Fibroblast of pulmonary artery (primary cell): ENCODE results near the gene UBR7.
"Not testable (repeated sequence)": the region's sequence is repeated elsewhere in the genome, so short reads cannot be mapped to it uniquely, and the experiment has no call there.

Experiments
- DNase-seq: peaks from one replicate; pipeline ENCODE4 v3.0.0-alpha.2; 2010; ENCODE audit warnings: low read depth
- H3K4me3 ChIP-seq: replicated peaks from 2 replicates; pipeline ENCODE4 v1.5.1; 2011; ENCODE audit warnings: low read depth, mild to moderate bottlenecking, control low read depth, low read length, moderate library complexity
- CTCF ChIP-seq: IDR thresholded peaks from 2 replicates; pipeline ENCODE4 v1.5.1; 2011; ENCODE audit warnings: mild to moderate bottlenecking, control low read depth, low read length, inconsistent platforms; ENCODE audit errors: missing control alignments

Gene UBR7

GRCh38 chr14:93206793-93207467, at the start of gene UBR7, which contains the start of gene GON7:
Gene UBR7 (plus strand): TSS chr14:93207256. CDS start chr14:93207292, 36 bp downstream.
Gene GON7 (minus strand): TSS chr14:93207065. CDS start chr14:93207037, 28 bp downstream.
- peak; percentile 97 for DNase-seq
- TF ChIP-seq CTCF, result peak; percentile 17
- H3K4me3 ChIP-seq, result peak within 1 kb of the TSS; percentile 93

DNA sequence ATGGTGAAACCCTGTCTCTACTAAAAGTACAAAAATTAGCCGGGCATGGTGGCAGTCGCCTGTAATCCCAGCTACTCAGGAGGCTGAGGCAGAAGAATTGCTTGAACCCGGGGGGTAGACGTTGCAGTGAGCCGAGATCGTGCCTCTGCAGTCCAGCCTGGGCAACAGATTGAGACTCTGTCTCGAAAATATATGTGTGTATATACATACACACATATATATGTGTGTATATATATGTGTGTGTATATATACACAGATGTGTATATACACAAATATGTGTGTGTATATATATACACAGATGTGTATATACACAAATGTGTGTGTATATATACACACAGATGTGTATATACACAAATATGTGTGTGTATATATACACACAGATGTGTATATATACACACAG, 48.7 kb upstream of the UBR7 start:
- H3K4me3 ChIP-seq, DNase-seq: not testable (repeated sequence)

DNA sequence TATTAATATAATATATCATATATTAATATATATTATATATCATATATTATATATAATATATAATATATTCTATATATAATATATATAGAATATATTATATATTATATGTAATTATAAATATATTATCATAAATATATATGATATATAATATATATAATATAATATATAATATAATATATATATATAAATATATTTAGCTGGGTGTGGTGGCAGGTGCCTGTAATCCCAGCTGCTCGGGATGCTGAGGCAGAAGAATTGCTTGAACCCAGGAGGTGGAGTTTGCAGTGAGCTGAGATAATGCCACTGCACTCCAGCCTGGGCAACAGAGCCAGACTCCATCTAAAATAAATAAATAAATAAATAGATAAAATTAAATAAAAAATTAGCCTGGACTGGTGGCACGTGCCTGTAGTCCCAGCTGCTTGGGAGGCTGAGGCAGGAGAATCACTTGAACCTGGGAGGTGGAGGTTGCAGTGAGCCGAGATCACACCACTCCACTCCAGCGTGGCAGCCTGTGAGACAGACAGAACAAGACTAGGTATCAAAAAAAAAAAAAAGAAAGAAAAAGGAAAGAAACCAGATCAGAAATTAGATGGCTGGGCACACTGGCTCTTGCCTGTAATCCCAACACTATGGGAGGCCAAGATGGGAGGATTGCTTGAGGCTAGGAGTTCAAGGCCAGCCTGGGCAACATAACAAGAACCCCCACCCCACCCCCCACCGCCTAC, 47.3 kb upstream of the UBR7 start:
- not testable (repeated sequence) for DNase-seq

DNA sequence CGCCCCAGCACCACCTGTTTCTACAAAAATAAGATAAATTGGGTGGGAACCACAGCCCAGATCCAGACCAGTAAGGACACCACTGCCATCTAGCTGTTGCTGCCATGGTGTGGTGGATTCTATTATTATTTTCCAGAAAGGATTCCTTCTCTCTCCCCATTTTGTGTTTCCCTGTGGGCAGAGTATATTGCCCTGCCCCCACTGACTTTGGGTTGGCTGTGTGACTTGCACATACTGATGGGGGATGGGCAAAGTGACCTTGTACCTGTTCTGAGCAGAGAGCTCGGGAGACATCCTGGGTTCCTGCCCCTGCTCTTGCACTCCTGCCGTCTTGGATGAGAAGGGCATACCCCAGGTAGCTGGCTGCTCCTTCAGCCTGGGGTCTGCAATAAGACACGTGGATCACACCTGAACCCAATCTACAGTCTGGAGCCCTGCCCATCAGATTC, 46.7 kb upstream of the UBR7 start:
- H3K4me3 ChIP-seq, result no peak overlapping the region
- peak; percentile 52 for TF ChIP-seq CTCF
- DNase-seq, result peak; percentile 28

More for the DNA sequence above, 47.3 kb upstream of the UBR7 start:
- not testable (repeated sequence) for H3K4me3 ChIP-seq

- TF ChIP-seq CTCF, result no peak
- DNase-seq, result no peak
- no peak overlapping the region for H3K4me3 ChIP-seq
Observed at GRCh38 chr14:93161411-93161940, 45.6 kb upstream of the UBR7 start.

GRCh38 chr14:93163564-93163963, 43.5 kb upstream of the UBR7 start:
- TF ChIP-seq CTCF, result no peak
- no peak overlapping the region for H3K4me3 ChIP-seq
- no peak for DNase-seq

DNA sequence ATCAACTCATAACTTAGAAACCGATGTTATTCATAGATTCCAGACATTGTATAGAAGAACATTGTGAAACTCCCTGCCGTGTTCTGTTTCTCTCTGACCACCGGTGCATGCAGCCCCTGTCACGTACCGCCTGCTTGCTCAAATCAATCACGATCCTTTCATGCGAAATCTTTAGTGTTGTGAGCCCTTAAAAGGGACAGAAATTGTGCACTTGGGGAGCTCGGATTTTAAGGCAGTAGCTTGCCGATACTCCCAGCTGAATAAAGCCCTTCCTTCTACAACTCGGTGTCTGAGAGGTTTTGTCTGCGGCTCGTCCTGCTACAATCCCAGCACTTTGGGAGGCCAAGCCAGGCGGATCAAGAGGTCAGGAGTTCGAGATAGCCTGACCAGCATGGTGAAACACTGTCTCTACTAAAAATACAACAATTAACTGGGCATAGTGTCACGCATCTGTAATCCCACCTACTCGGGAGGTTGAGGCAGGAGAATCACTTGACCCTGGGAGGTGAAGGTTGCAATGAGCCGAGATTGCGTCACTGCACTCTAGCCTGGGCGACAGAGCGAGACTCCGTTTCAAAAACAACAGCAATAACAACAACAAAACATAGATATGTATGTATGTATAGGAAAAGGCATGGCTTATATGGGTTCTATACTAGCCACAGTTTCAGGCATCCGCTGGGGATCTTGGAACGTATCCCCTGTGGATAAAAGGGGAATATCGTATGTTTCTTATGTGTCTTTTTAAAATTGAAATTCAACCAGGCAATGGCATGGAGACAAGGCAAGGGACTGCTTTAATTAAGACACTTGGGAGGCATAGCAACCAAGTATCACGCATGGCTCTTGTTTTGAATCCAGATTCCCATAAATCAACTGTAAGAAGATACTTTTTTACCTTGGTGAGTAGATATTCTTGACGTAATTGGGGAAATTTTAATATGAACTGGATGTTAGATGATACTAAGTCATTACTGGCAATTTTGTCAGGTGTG, 41.5 kb upstream of the UBR7 start:
- H3K4me3 ChIP-seq, DNase-seq: not testable (repeated sequence)

GRCh38 chr14:93168610-93169009, 38.4 kb upstream of the UBR7 start:
- not testable (repeated sequence) for H3K4me3 ChIP-seq, DNase-seq

DNA sequence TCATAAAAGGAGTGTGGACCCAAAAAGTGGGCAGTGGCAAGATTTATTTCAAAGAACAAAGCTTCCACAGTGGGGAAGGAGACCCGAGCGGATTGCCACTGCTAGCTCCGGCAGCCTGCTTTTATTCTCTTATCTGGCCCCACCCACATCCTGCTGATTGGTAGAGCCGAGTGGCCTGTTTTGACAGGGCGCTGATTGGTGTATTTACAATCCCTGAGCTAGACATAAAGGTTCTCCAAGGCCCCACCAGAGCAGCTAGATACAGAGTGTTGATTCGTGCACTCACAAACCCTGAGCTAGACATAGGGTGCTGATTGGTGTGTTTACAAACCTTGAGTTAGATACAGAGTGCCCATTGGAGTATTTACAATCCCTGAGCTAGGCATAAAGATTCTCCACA, 37.4 kb upstream of the UBR7 start:
- not testable (repeated sequence) for H3K4me3 ChIP-seq, DNase-seq

DNA sequence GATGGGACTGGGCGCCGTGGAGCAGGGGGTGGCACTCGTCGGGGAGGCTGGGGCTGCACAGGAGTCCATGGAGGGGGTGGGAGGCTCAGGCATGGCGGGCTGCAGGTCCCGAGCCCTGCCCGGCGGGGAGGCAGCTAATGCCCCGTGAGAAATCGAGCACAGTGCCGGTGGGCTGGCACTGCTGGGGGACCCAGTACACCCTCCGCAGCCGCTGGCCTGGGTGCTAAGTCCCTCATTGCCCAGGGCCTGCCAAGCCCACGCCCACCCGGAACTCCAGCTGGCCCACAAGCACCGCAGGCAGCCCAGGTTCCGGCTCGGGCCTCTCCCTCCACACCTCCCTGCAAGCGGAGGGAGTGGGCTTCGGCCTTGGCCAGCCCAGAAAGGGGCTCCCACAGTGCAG, 36.9 kb upstream of the UBR7 start:
- H3K4me3 ChIP-seq, DNase-seq: not testable (repeated sequence)
